Measurements from ENCODE around the gene SDK2.
A peak's percentile ranks its signal among the peaks of the same experiment; 100 is the strongest.

The SDK2 gene

DNA sequence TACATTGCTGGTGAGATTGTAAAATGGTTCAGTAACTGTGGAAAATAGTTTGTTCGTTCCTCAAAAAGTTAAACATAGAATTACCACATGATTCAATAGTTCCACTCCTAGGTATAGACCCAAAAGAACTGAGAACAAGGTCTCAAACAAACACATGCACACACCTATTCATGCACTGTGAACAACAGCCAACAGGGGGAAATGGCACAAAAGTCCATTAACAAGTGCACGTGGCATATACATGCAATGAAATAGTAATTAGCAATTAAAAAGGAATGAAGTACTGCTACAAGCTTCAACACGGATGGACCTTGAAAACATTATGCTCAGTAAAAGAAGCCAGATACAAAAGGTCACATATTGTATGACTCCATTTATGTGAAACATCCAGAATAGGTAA is 23.8 kb downstream of the SDK2 start:
- Histone ChIP-seq H2AFZ (ENCODE audit: low read length) (no peak overlapping the region), H3K18ac (ENCODE audit: low read length) (no peak overlapping the region), H3K27me3 (ENCODE audit: control insufficient read depth in 3 of 3, insufficient read depth in 3 of 3, low read depth in 1 of 3, low read length in 3 of 3) (no peaks in the 10 kb centered on the region), H2BK120ac (ENCODE audit: low read depth, low read length) (no peak overlapping the region), H2BK5ac (ENCODE audit: low read length) (no peak overlapping the region), H2BK12ac (ENCODE audit: low read length) (no peak overlapping the region), H3K14ac (ENCODE audit: low read length) (no peak overlapping the region), H3K79me1 (ENCODE audit: low read depth, low read length) (peaks cover 13% of the 10 kb centered on the region), H3K23ac (ENCODE audit: low read depth, low read length, poor library complexity) (no peak overlapping the region), H2AK5ac (ENCODE audit: low read depth, low read length) (no peak overlapping the region), H3K27ac (replicated peaks; ENCODE audit: low read length) (no peak overlapping the region), H3K9ac (ENCODE audit: low read depth, low read length, poor library complexity) (no peak overlapping the region), H3K9me3 (replicated peaks in 1 of 2; ENCODE audit: control insufficient read depth in 2 of 2, insufficient read depth in 1 of 2, low read depth in 1 of 2, low read length in 2 of 2) (peaks cover 16 to 30% of the 10 kb centered on the region in 2 donors), H3K4me2 (ENCODE audit: insufficient read depth, low read length, poor library complexity, severe bottlenecking) (no peak overlapping the region), H3K4me1 (ENCODE audit: control insufficient read depth in 2 of 2, insufficient read depth in 1 of 2, low read depth in 1 of 2, low read length in 2 of 2) (peaks cover 28 to 46% of the 10 kb centered on the region in 2 donors), H3K36me3 (replicated peaks in 1 of 2; ENCODE audit: control insufficient read depth in 2 of 2, insufficient read depth in 2 of 2, low read length in 2 of 2) (peaks cover 0 to 7% of the 10 kb centered on the region in 2 donors), H3K4me3 (ENCODE audit: low read length in 2 of 2) (no peak overlapping the region), H3K4ac (ENCODE audit: low read length) (no peak overlapping the region), H4K91ac (ENCODE audit: low read depth, low read length, poor library complexity) (no peak overlapping the region), H2BK15ac (ENCODE audit: low read length) (no peak overlapping the region), H4K8ac (ENCODE audit: low read depth, low read length) (no peak overlapping the region)
- DNase-seq (ENCODE audit: low spot score), result no peak
- WGBS, 2 donors (ENCODE audit: extremely low coverage in 2 of 2, insufficient read length in 2 of 2, insufficient replicate concordance in 1 of 2), result no CpG with 5 or more reads among the region's 3 CpGs

DNA sequence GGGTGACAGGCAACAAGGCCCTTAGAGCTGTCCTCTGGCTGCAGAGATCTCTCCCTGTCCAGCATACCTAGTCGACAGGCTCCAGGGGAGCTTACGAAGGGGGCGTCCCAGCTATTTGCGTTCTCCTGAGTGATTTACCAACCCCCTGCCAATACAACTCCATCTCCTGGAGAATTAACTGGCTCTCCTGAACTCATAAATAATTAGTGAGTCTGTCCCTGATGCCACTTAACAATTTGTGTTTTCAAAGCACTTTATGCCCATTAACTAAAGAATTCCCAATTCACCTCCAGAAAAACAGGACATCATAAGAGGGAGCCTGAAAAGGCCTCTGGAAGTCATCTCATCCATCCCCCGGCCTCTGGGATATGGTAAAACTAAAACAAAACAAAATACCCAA is 26.7 kb downstream of the SDK2 start:
- H3K18ac ChIP-seq (ENCODE audit: low read length), result peak overlapping the region; percentile 66
- H3K4ac ChIP-seq (ENCODE audit: low read length), result no peak overlapping the region
- no peak overlapping the region for H3K23ac ChIP-seq (ENCODE audit: low read depth, low read length, poor library complexity)
- H2BK15ac ChIP-seq (ENCODE audit: low read length), result no peak overlapping the region
- no peak overlapping the region for H4K91ac ChIP-seq (ENCODE audit: low read depth, low read length, poor library complexity)
- peak overlapping the region; percentile 96 for H2AK5ac ChIP-seq (ENCODE audit: low read depth, low read length)
- peak overlapping the region; percentile 93 for H3K27ac ChIP-seq (replicated peaks; ENCODE audit: low read length)
- no peak overlapping the region for H3K14ac ChIP-seq (ENCODE audit: low read length)
- H3K27me3 ChIP-seq (ENCODE audit: control insufficient read depth in 3 of 3, insufficient read depth in 3 of 3, low read depth in 1 of 3, low read length in 3 of 3), result no peaks in the 10 kb centered on the region
- H2BK5ac ChIP-seq (ENCODE audit: low read length), result peak overlapping the region; percentile 31
- no peak for DNase-seq (ENCODE audit: low spot score)
- H3K4me1 ChIP-seq (ENCODE audit: control insufficient read depth in 2 of 2, insufficient read depth in 1 of 2, low read depth in 1 of 2, low read length in 2 of 2), result peaks cover 33 to 36% of the 10 kb centered on the region in 2 donors
- no peak overlapping the region for H3K4me2 ChIP-seq (ENCODE audit: insufficient read depth, low read length, poor library complexity, severe bottlenecking)
- no peak overlapping the region for H3K9ac ChIP-seq (ENCODE audit: low read depth, low read length, poor library complexity)
- H3K36me3 ChIP-seq (replicated peaks in 1 of 2; ENCODE audit: control insufficient read depth in 2 of 2, insufficient read depth in 2 of 2, low read length in 2 of 2), result peaks cover 0 to 5% of the 10 kb centered on the region in 2 donors
- peaks cover 16 to 29% of the 10 kb centered on the region in 2 donors for H3K9me3 ChIP-seq (replicated peaks in 1 of 2; ENCODE audit: control insufficient read depth in 2 of 2, insufficient read depth in 1 of 2, low read depth in 1 of 2, low read length in 2 of 2)
- H4K8ac ChIP-seq (ENCODE audit: low read depth, low read length), result no peak overlapping the region
- H2BK120ac ChIP-seq (ENCODE audit: low read depth, low read length), result no peak overlapping the region
- H2BK12ac ChIP-seq (ENCODE audit: low read length), result no peak overlapping the region
- no peak overlapping the region for H3K4me3 ChIP-seq (ENCODE audit: low read length in 2 of 2)
- no peak overlapping the region for H2AFZ ChIP-seq (ENCODE audit: low read length)
- no CpG with 5 or more reads among the region's 5 CpGs for WGBS, 2 donors (ENCODE audit: extremely low coverage in 2 of 2, insufficient read length in 2 of 2, insufficient replicate concordance in 1 of 2)
- H3K79me1 ChIP-seq (ENCODE audit: low read depth, low read length), result peaks cover 6% of the 10 kb centered on the region

GRCh38 chr17:73616873-73617404 is 27.3 kb downstream of the SDK2 start:
- Histone ChIP-seq H3K4me1 (ENCODE audit: control insufficient read depth in 2 of 2, insufficient read depth in 1 of 2, low read depth in 1 of 2, low read length in 2 of 2) (peaks cover 38 to 41% of the 10 kb centered on the region in 2 donors), H3K79me1 (ENCODE audit: low read depth, low read length) (peaks cover 6% of the 10 kb centered on the region), H3K4me3 (ENCODE audit: low read length in 2 of 2) (no peak overlapping the region), H2BK5ac (ENCODE audit: low read length) (peak overlapping the region; percentile 31), H3K27me3 (ENCODE audit: control insufficient read depth in 3 of 3, insufficient read depth in 3 of 3, low read depth in 1 of 3, low read length in 3 of 3) (no peaks in the 10 kb centered on the region), H3K36me3 (replicated peaks in 1 of 2; ENCODE audit: control insufficient read depth in 2 of 2, insufficient read depth in 2 of 2, low read length in 2 of 2) (peaks cover 0 to 4% of the 10 kb centered on the region in 2 donors), H3K9me3 (replicated peaks in 1 of 2; ENCODE audit: control insufficient read depth in 2 of 2, insufficient read depth in 1 of 2, low read depth in 1 of 2, low read length in 2 of 2) (peaks cover 11 to 27% of the 10 kb centered on the region in 2 donors), H4K91ac (ENCODE audit: low read depth, low read length, poor library complexity) (no peak overlapping the region), H2BK12ac (ENCODE audit: low read length) (peak overlapping the region; percentile 17), H2AFZ (ENCODE audit: low read length) (no peak overlapping the region), H4K8ac (ENCODE audit: low read depth, low read length) (peak overlapping the region; percentile 66), H2BK15ac (ENCODE audit: low read length) (no peak overlapping the region), H2BK120ac (ENCODE audit: low read depth, low read length) (peak overlapping the region; percentile 33), H3K23ac (ENCODE audit: low read depth, low read length, poor library complexity) (no peak overlapping the region), H3K9ac (ENCODE audit: low read depth, low read length, poor library complexity) (no peak overlapping the region), H3K14ac (ENCODE audit: low read length) (no peak overlapping the region), H3K4me2 (ENCODE audit: insufficient read depth, low read length, poor library complexity, severe bottlenecking) (no peak overlapping the region), H2AK5ac (ENCODE audit: low read depth, low read length) (peak overlapping the region; percentile 96), H3K18ac (ENCODE audit: low read length) (peak overlapping the region; percentile 66), H3K4ac (ENCODE audit: low read length) (no peak overlapping the region), H3K27ac (replicated peaks; ENCODE audit: low read length) (peak overlapping the region; percentile 93)
- no CpG with 5 or more reads among the region's 8 CpGs for WGBS, 2 donors (ENCODE audit: extremely low coverage in 2 of 2, insufficient read length in 2 of 2, insufficient replicate concordance in 1 of 2)
- DNase-seq (ENCODE audit: low spot score), result no peak

DNA sequence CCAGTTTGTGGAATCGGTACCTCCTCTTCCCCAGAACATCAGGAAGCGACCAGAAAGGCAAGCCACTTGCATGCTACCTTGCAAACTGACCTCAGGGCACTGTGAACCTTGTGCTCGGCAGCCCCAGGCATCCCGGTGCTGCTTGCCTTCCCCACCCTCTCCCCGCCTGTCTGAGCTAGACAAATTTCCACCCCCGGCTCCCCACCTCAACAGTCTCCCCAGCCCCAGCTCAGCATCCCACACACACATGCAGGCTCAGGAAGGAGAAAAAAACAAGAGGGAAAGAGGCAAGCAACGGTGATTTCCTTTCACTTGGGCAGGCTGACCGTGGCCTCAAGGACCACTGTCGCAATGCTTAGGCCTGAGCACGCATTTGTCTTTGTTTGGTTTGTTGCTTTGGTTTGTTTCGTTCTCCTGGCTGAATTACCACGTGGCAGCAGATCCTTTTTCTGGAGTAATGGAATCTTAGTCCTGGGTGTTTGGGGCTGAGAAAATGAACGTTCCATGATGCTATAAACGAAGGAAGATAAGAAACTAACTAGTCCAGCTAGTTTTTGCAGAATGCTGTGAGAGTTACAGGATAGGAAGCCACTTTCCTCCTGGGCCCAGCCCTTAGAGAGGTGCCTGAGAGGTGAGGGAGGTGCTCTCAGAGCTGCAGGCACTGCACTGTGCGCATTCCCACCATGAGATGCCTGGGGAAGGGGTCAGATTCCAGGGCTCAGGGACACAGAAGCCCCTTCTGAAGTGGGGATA is 27.9 kb downstream of the SDK2 start:
- no peak overlapping the region for H3K4me2 ChIP-seq (ENCODE audit: insufficient read depth, low read length, poor library complexity, severe bottlenecking)
- DNase-seq (ENCODE audit: low spot score), result no peak
- H3K18ac ChIP-seq (ENCODE audit: low read length), result peak overlapping the region; percentile 86
- peaks cover 10 to 23% of the 10 kb centered on the region in 2 donors for H3K9me3 ChIP-seq (replicated peaks in 1 of 2; ENCODE audit: control insufficient read depth in 2 of 2, insufficient read depth in 1 of 2, low read depth in 1 of 2, low read length in 2 of 2)
- peak overlapping the region; percentile 31 for H2BK5ac ChIP-seq (ENCODE audit: low read length)
- no peak overlapping the region for H4K8ac ChIP-seq (ENCODE audit: low read depth, low read length)
- peak overlapping the region; percentile 66 for H3K9ac ChIP-seq (ENCODE audit: low read depth, low read length, poor library complexity)
- H3K4me1 ChIP-seq (ENCODE audit: control insufficient read depth in 2 of 2, insufficient read depth in 1 of 2, low read depth in 1 of 2, low read length in 2 of 2), result peaks cover 45 to 48% of the 10 kb centered on the region in 2 donors
- H2BK120ac ChIP-seq (ENCODE audit: low read depth, low read length), result peak overlapping the region; percentile 33
- no peak overlapping the region for H3K4me3 ChIP-seq (ENCODE audit: low read length in 2 of 2)
- peak overlapping the region; percentile 93 for H3K27ac ChIP-seq (replicated peaks; ENCODE audit: low read length)
- H2AFZ ChIP-seq (ENCODE audit: low read length), result no peak overlapping the region
- H3K79me1 ChIP-seq (ENCODE audit: low read depth, low read length), result peaks cover 9% of the 10 kb centered on the region
- H3K4ac ChIP-seq (ENCODE audit: low read length), result peak overlapping the region; percentile 1
- H3K36me3 ChIP-seq (replicated peaks in 1 of 2; ENCODE audit: control insufficient read depth in 2 of 2, insufficient read depth in 2 of 2, low read length in 2 of 2), result peaks cover 0 to 2% of the 10 kb centered on the region in 2 donors
- H2BK15ac ChIP-seq (ENCODE audit: low read length), result no peak overlapping the region
- H3K23ac ChIP-seq (ENCODE audit: low read depth, low read length, poor library complexity), result no peak overlapping the region
- WGBS, 2 donors (ENCODE audit: extremely low coverage in 2 of 2, insufficient read length in 2 of 2, insufficient replicate concordance in 1 of 2), result no CpG with 5 or more reads among the region's 15 CpGs
- H3K14ac ChIP-seq (ENCODE audit: low read length), result no peak overlapping the region
- peak overlapping the region; percentile 17 for H2BK12ac ChIP-seq (ENCODE audit: low read length)
- H4K91ac ChIP-seq (ENCODE audit: low read depth, low read length, poor library complexity), result peak overlapping the region; percentile 15
- no peaks in the 10 kb centered on the region for H3K27me3 ChIP-seq (ENCODE audit: control insufficient read depth in 3 of 3, insufficient read depth in 3 of 3, low read depth in 1 of 3, low read length in 3 of 3)
- peak overlapping the region; percentile 96 for H2AK5ac ChIP-seq (ENCODE audit: low read depth, low read length)

Measured in neuronal stem cell (in vitro differentiated cells).